DMS79 (cell line): ENCODE data around the gene CITED2.
"Not testable (repeated sequence)": the region's sequence is repeated elsewhere in the genome, so short reads cannot be mapped to it uniquely, and the experiment has no call there.

Source experiments
- DNase-seq: peaks from one replicate; lab custom pipeline; 2025; lab: John Stamatoyannopoulos, UW

The CITED2 gene

GRCh38 chr6:139374357-139375225 is at the start of gene CITED2:
CITED2 (minus strand) TSS chr6:139374648; CDS start chr6:139373944, 704 bp downstream.
- peak; percentile 88 for DNase-seq

GRCh38 chr6:139423037-139423703 is 48.7 kb upstream of the CITED2 start:
- no peak for DNase-seq

- no peak for DNase-seq
Observed at GRCh38 chr6:139422105-139423036, 47.9 kb upstream of the CITED2 start.

GRCh38 chr6:139418481-139419132 is 44.2 kb upstream of the CITED2 start:
- no peak for DNase-seq

- DNase-seq, result no peak
Observed at GRCh38 chr6:139416146-139416545, 41.7 kb upstream of the CITED2 start.

- DNase-seq, result no peak
Observed at GRCh38 chr6:139415365-139415764, 40.9 kb upstream of the CITED2 start.

- DNase-seq, result not testable (repeated sequence)
Observed at GRCh38 chr6:139412103-139412502, 37.7 kb upstream of the CITED2 start.

GRCh38 chr6:139409026-139409425 is 34.6 kb upstream of the CITED2 start:
- no peak for DNase-seq

- no peak for DNase-seq
Observed at GRCh38 chr6:139407718-139408222, 33.3 kb upstream of the CITED2 start.

- no peak for DNase-seq
Observed at GRCh38 chr6:139406577-139407343, 32.3 kb upstream of the CITED2 start.

GRCh38 chr6:139402876-139403386 is 28.5 kb upstream of the CITED2 start:
- no peak for DNase-seq

- no peak for DNase-seq
Observed at GRCh38 chr6:139398658-139399057, 24.2 kb upstream of the CITED2 start.

GRCh38 chr6:139395891-139396301 is 21.4 kb upstream of the CITED2 start:
- no peak for DNase-seq

GRCh38 chr6:139395371-139395770 is 20.9 kb upstream of the CITED2 start:
- DNase-seq, result no peak

GRCh38 chr6:139394027-139394649 is 19.7 kb upstream of the CITED2 start:
- DNase-seq, result no peak

GRCh38 chr6:139392794-139393193 is 18.3 kb upstream of the CITED2 start:
- no peak for DNase-seq

- DNase-seq, result no peak
Observed at GRCh38 chr6:139391709-139392108, 17.3 kb upstream of the CITED2 start.

- no peak for DNase-seq
Observed at GRCh38 chr6:139390447-139390846, 16.0 kb upstream of the CITED2 start.

- DNase-seq, result no peak
Observed at GRCh38 chr6:139388384-139388783, 13.9 kb upstream of the CITED2 start.

- no peak for DNase-seq
Observed at GRCh38 chr6:139386404-139386803, 12.0 kb upstream of the CITED2 start.
